RCC 7860 (cell line): ENCODE results near the gene CLSTN3.

Experiments
- DNase-seq: peaks from one replicate; pipeline ENCODE4 v3.0.0-alpha.2; 2015; ENCODE audit warnings: low spot score
- FAIRE-seq: peaks from 2 replicates; lab custom pipeline; 2012; peaks lifted over from hg19 to GRCh38; lab: Jason Lieb, UNC

The CLSTN3 gene

GRCh38 chr12:7129872-7130691 lies at the start of gene CLSTN3:
Gene CLSTN3 (plus strand): TSS chr12:7130371. CDS start chr12:7130649, 278 bp downstream.
- DNase-seq, result no peak
- FAIRE-seq, result no peak

DNA sequence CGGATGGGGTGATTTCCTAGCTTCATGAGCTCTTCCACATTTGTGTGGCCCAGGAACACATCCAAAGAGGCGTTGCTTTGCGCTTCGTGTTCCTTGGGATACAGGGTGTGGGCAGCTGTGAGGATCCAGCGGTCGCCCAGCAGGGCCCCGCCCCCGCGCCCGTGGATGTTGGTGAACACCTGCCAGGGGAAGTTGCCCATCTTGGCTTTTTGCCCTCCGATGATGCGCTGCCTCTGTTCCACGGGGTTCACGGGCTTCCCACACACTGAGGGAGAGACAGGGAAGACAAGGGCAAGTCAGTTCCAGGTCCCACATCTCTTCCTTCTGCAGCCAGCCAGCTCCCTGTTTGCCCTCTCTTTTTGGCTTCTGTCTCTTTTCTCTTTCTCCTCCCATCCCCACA lies 49.1 kb upstream of the CLSTN3 start:
- DNase-seq (no peak), FAIRE-seq (no peak)

DNA sequence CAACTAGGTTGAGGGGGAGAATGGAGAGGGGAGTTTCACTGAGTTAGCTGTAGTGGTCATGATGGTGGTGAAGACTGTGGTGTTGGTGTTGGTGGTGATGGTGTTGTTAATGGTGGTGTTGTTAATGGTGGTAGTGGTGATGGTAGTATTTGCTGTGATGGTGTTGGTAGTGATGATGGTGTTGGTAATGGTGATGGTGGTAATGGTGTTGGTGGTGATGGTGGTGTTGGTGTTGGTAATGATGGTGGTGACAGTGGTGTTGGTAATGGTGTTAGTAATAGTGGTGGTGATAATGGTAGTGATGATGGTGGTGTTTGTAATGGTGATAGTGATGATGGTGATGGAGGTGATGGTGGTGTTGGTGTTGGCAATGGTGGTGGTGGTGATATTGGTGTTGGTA lies 47.0 kb upstream of the CLSTN3 start:
- FAIRE-seq, result no peak

GRCh38 chr12:7089196-7089871 lies 40.8 kb upstream of the CLSTN3 start:
- DNase-seq (no peak), FAIRE-seq (no peak)

More for the DNA sequence above, 47.0 kb upstream of the CLSTN3 start:
- no peak for DNase-seq

- DNase-seq (no peak), FAIRE-seq (no peak)
Measured at GRCh38 chr12:7090222-7090998, 39.8 kb upstream of the CLSTN3 start.

GRCh38 chr12:7091171-7091570 lies 39.0 kb upstream of the CLSTN3 start:
- no peak for FAIRE-seq

GRCh38 chr12:7091660-7092228 lies 38.4 kb upstream of the CLSTN3 start:
- FAIRE-seq, result no peak
- DNase-seq, result no peak

More at GRCh38 chr12:7091171-7091570, 39.0 kb upstream of the CLSTN3 start:
- no peak for DNase-seq

- FAIRE-seq (no peak), DNase-seq (peak; percentile 14)
Measured at GRCh38 chr12:7092229-7092985, 37.8 kb upstream of the CLSTN3 start, which contains the start of gene C1R. Gene C1R (minus strand): TSS chr12:7092445. CDS start chr12:7092388, 57 bp downstream.

GRCh38 chr12:7092986-7093460 lies 37.1 kb upstream of the CLSTN3 start:
- no peak for FAIRE-seq
- no peak for DNase-seq

DNA sequence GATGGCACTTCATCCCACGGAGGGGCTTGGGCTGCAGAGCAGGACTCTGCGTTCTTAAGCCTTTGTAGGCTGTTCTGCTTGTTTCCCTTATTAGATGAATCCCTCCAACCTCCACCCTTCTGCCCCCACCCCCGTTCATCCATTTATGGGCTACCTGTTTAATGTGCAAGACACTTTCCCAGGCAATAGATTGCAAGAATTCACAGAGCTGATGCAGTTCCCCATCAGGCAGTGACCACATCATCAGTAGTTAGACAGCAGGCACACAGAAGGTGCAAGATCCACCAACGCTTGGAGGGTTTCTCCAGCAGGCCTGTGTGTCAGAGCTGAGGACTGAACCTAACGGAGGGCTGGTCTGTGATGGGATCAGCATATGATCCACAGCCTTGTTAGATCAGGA lies 36.7 kb upstream of the CLSTN3 start:
- no peak for FAIRE-seq
- no peak for DNase-seq

DNA sequence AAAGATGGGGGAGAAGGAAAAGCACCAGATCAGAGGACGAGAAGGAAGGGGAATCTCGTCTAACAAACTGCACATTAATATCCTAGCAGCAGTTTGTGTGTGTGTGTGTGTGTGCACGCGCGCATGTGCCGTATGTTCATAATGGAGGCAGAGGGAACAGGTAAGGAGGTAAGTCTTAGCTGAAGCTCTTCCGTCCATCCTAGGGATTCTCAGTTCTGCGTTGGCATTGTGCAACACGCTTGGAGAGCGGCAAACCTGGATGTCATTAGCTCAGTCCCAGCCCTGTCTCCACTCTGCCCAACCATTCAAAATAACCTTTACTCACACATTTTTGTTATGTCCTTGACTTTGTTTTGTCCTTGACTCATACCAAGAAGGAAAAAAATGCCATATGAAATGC lies 36.3 kb upstream of the CLSTN3 start:
- FAIRE-seq (no peak), DNase-seq (no peak)

DNA sequence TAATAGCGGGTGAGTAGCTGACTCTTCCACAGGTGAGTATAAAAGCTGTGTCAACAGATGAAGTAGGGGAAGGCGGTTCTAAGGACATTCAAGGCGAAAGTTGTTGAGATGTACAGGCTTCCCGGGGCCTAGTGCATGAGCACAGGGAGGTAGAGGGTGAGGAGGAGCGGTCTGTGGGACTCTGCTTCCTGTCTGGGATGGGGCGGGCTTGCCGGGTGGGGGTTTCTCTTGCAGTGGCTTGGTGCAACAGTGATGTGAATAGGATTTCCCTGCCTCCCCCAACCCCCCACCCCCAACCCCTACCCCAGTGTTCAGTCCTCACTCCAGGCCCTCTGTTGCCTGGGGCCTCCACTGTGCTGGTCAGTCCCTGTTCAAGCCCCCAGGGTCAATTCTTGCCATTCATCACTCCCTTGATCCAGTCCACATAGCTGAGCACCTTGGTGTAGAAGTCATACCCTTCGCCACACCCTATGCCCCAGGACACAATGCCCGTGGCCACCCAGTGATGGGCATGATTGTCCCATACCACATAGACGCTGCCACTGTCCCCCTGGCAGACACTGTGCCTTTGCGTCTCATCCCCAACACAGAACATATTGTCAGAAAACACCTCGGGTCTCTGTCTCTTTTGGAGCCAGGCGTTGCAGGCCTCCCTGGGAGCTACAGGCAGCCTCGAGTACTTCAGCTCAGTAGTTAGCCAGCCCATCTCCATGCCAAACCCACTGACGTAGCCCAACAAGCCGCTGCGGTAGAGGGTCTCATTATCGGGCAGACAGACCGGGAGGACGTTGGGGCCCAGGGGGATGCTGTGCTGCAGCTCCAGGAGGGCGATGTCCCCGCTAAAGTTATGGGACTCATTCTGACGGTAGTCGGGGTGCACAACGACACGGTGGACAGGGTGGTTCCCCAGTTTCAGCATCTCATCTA lies 33.9 kb upstream of the CLSTN3 start:
- no peak for FAIRE-seq

DNA sequence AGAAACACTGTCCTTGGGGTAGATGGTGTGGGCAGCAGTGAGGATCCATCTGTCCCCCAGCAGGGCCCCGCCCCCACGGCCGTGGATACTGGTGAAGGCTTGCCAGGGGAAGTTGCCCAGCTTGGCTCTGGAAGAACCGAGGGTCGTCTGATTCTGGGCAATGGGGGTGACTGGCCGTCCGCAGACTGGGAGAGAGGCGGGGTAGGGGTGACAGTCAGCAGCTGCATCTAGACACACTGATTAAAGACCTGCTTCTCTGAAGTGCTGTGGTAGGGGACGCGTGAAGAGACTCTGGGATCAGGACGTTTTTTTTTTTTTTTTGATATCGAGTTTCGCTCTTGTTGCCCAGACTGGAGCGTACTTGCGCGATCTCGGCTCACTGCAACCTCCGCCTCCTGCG lies 33.2 kb upstream of the CLSTN3 start:
- FAIRE-seq (no peak), DNase-seq (no peak)

More for the DNA sequence above, 33.9 kb upstream of the CLSTN3 start:
- DNase-seq, result no peak

DNA sequence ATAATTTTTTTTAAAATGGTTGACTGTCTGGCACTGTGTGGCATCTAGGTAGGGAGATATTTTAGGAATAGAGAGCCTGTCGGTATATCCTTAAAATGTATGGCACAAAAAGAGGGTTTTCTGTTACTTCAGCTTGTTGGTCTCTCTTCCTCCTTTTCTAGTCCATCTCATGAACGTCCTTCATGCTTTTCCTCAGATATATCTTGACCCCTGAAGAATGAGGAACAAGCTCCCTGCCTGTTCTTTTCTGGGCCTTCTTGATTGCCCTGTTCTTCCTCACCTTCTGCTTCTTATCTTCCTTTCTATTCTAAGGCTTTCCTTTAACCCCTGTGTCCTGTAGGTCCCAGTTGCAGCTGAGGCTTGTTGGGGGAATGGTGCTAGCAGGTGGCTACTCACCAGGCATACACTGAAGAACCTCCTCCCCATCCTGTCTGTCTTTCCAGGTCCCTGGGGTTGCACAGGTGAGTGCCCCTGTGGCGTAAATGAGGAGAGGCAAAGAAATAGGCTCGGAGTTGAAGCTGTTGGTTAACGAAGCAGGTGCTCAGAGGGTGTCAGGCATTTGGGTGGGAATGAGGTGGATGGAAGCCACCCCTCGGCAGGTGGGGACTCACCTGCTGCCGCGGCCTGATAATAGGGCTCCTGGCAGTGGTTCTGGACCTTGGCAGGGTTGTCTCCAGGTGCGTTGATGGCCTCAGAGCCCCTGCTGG lies 30.7 kb upstream of the CLSTN3 start:
- no peak for DNase-seq
- FAIRE-seq, result no peak

GRCh38 chr12:7100239-7100638 lies 29.9 kb upstream of the CLSTN3 start:
- DNase-seq, result no peak
- no peak for FAIRE-seq

- FAIRE-seq (no peak), DNase-seq (no peak)
Measured at GRCh38 chr12:7101047-7101693, 29.0 kb upstream of the CLSTN3 start.

DNA sequence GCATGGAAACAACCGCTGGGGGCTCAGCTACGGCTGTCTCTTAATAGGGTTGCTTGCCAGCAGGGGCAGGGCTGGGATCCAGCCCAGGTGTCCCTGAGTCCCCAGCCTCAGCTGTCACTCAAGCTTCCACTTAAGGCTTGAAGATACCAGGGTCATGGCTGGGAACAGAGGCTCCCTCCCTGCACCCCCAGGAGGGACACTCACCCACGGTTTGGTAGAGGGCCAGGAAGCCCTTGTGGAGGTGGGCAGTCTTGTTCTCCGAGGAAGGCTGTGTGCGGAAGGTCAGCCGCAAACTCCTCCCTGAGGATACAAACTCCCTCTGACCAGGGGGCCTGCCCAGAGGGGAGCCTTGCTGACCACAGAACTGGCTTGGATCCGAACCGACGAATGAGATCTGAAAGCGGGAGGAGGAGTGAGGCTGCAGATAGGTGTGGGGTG lies 28.5 kb upstream of the CLSTN3 start:
- FAIRE-seq (no peak), DNase-seq (no peak)

DNA sequence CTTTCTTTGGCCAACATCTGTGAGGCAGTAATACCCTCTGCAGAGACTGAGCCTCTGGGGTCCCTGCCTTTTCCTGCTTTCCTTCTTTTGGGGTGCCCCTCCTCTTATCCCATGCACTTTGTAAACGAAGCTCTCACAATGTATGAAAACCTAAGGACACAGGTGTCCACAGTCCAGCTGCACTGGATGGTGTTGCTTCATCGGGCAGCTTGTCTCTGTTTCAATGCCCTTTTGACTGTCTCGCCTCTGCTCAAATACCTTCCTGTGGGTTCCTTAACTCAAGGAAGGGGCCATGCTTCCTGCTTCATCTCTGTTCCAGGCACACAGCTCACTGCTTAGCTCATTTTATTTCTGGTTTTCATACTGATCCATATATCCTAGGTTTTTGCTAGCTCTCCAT lies 27.6 kb upstream of the CLSTN3 start:
- DNase-seq, result no peak
- FAIRE-seq, result no peak
